NB4 (cell line): ENCODE results near the gene STK32B.

Experiments used
- DNase-seq: peaks from one replicate; pipeline ENCODE4 v3.0.0; 2010; ENCODE audit warnings: low read depth
- H3K4me3 ChIP-seq: one replicate; pipeline ENCODE4 v1.5.1; 2011; ENCODE audit warnings: mild to moderate bottlenecking, low read depth, low read length, moderate library complexity
- MAX ChIP-seq: IDR thresholded peaks from 2 replicates; pipeline ENCODE4 v1.6.1; 2011; ENCODE audit warnings: low read depth, low read length
- MYC ChIP-seq: IDR thresholded peaks from 2 replicates; pipeline ENCODE4 v1.6.1; 2011; ENCODE audit warnings: low read depth, low read length
- POLR2A ChIP-seq: IDR thresholded peaks from 2 replicates; pipeline ENCODE4 v1.6.1; 2011; ENCODE audit warnings: mild to moderate bottlenecking; ENCODE audit not compliant: insufficient read length; ENCODE audit errors: extremely low read depth
- TF ChIP-seq, protein P1 (sequence below): IDR thresholded peaks from one replicate; pipeline ENCODE4 v1.5.1; 2012; ENCODE audit warnings: low read depth, low read length

The STK32B gene

GRCh38 chr4:5455003-5455585 lies 403.8 kb downstream of the STK32B start:
- TF ChIP-seq, protein P1, sequence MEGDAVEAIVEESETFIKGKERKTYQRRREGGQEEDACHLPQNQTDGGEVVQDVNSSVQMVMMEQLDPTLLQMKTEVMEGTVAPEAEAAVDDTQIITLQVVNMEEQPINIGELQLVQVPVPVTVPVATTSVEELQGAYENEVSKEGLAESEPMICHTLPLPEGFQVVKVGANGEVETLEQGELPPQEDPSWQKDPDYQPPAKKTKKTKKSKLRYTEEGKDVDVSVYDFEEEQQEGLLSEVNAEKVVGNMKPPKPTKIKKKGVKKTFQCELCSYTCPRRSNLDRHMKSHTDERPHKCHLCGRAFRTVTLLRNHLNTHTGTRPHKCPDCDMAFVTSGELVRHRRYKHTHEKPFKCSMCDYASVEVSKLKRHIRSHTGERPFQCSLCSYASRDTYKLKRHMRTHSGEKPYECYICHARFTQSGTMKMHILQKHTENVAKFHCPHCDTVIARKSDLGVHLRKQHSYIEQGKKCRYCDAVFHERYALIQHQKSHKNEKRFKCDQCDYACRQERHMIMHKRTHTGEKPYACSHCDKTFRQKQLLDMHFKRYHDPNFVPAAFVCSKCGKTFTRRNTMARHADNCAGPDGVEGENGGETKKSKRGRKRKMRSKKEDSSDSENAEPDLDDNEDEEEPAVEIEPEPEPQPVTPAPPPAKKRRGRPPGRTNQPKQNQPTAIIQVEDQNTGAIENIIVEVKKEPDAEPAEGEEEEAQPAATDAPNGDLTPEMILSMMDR: no peak
- no peak for TF ChIP-seq MAX
- TF ChIP-seq POLR2A: no peak
- TF ChIP-seq MYC: no peak
- H3K4me3 ChIP-seq: no peak overlapping the region
- no peak for DNase-seq

DNA sequence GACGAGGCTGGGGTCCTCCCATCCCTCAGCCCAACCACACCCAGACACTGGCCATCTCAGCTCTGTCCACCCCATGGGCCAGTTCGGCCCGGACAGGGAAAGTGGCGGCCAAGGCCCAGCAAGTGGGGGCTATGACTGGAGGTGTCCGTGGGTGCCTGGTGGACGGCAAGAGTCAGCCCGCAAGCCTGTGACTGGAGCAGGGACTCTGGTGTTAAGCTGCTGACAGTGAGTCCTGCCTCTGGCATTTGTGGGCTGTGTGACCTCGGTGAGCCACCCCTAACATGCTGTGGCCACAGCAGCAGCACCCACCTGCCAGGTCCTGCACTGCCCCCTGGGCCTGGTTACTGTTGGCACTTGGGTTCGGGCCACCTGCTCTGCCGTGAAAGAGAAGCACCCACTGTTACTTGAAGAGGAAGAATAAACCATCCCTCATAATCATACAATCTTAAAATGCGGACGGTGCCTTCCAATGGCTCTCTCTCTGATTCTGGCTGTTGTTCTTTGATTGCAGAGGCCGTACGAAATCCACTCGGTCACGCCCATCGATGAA lies 405.1 kb downstream of the STK32B start:
- no peak for TF ChIP-seq MAX
- TF ChIP-seq, protein P1: no peak
- TF ChIP-seq POLR2A: no peak
- no peak for TF ChIP-seq MYC
- no peak for DNase-seq
- no peak overlapping the region for H3K4me3 ChIP-seq

DNA sequence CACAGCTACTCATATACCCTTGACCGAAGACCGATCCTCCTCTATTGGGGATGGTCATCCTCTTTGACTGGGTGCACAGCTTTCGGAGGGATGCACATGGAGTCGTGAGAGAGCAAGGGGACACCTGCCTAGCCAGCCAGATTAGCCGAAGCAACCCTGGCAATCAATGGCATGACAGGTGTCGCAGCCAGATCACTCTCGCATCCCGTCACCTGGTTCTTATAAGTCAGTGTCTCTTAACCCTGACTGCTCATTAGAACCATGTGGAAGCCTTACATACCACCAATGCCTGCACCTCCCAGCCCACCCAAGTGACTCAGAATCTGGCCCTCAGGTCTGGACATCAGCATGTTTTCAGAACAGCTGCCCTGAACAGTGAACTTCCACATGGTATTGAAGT lies 407.4 kb downstream of the STK32B start:
- no peak for TF ChIP-seq POLR2A
- no peak for TF ChIP-seq MYC
- no peak overlapping the region for H3K4me3 ChIP-seq
- DNase-seq: no peak

GRCh38 chr4:5459236-5459635 lies 408.0 kb downstream of the STK32B start:
- H3K4me3 ChIP-seq: no peak overlapping the region
- TF ChIP-seq MAX (no peak), MYC (no peak), POLR2A (no peak)
- TF ChIP-seq, protein P1: no peak
- no peak for DNase-seq

DNA sequence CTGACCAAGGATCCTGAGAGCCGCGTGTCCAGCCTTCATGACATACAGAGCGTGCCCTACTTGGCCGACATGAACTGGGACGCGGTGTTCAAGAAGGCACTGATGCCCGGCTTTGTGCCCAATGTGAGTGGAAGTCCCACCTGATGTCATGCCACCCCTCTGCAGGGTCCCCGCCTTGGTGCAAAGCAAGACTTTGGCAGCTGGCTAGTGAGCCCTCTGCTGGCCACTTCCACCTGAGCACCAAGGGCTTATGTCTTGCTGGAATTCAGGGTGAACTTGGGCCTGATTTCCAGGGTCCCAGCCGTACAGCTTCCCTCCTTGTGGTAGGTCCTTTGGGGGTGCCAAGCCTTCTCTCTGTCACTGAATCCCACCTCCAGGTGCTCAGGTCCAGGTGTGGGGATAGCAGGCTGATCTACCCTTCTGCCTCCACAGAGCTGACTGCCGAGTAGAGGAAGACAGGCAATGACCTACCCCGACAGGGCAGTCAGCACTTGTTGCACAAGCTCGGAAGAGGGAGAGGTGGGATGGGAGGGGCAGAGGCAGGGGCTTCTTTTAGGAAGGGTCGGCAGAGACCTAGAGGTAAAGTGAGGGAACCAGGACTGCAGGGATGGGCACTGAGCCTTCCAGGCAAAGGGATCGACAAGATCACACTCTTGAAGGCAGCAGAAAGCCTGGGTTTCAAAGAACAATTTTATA lies 409.0 kb downstream of the STK32B start:
- DNase-seq: peak; percentile 53
- no peak overlapping the region for H3K4me3 ChIP-seq
- no peak for TF ChIP-seq POLR2A
- TF ChIP-seq, protein P1: peak; percentile 87

GRCh38 chr4:5461477-5461876 lies 410.2 kb downstream of the STK32B start:
- no peak for DNase-seq
- H3K4me3 ChIP-seq: no peak overlapping the region
- TF ChIP-seq POLR2A (no peak), MYC (no peak), MAX (no peak)
- TF ChIP-seq, protein P1: no peak
